Ascending aorta (tissue), 2 donors: ENCODE measurements around the gene SRP72. TPM values are rescaled to one million over a fixed set of nuclear protein-coding genes. Genes with fewer than 3 reads are reported as not detected.

Experiments used
- DNase-seq, 2 donors: peaks; one replicate each; pipeline ENCODE4 v3.0.0-alpha.2; 2019; ENCODE audit warnings: low spot score in 2 of 2
- H3K27ac ChIP-seq, 2 donors: fragments of 200-600 bp; sonication (generic); one replicate each; pipeline ENCODE4 v1.5.1; 2016 to 2017; ENCODE audit warnings: mild to moderate bottlenecking in 1 of 2
- H3K27me3 ChIP-seq: fragments of 200-600 bp; sonication (generic); one replicate; pipeline ENCODE4 v1.5.1; 2017
- H3K36me3 ChIP-seq, 2 donors: fragments of 200-600 bp; sonication (generic); one replicate each; pipeline ENCODE4 v1.5.1; 2016
- H3K4me1 ChIP-seq, 2 donors: fragments of 200-600 bp; sonication (generic); one replicate each; pipeline ENCODE4 v1.5.1; 2016 to 2017; ENCODE audit warnings: mild to moderate bottlenecking in 1 of 2
- H3K4me3 ChIP-seq, 2 donors: fragments of 200-600 bp; sonication (generic); one replicate each; pipeline ENCODE4 v1.5.1; 2016 to 2017; ENCODE audit warnings: mild to moderate bottlenecking in 1 of 2
- H3K9me3 ChIP-seq, 2 donors: fragments of 200-600 bp; sonication (generic); one replicate each; pipeline ENCODE4 v1.5.1; 2016
- CTCF ChIP-seq, 3 experiments: fragments of 200-600 bp in 2 of 3; fragments of 450-650 bp in 1 of 3; sonication (generic) in 2 of 3; IDR thresholded peaks; one replicate each; pipeline ENCODE4 v1.5.1; 2016 to 2019; ENCODE audit warnings: antibody characterized with exemption in 3 of 3, mild to moderate bottlenecking in 1 of 3, moderate library complexity in 1 of 3
- intact Hi-C: fragments of 100-400 bp; cut with DNase I; formaldehyde crosslinking; loops from one replicate; pipeline ENCODE4 v1.15.1; 2023
- total RNA-seq: library from RNA; depleted of rRNA; stranded (reverse); fragments of >200 nt; gene quantifications from one replicate; pipeline ENCODE4 v1.1.0, GENCODE V29; 2016

SRP72 gene
- total RNA-seq, 1 donor from 2014 or later, result 89.4 TPM

GRCh38 chr4:56505269-56506130 is 38.1 kb downstream of the SRP72 start, which contains the start of gene ARL9:
Gene ARL9, plus strand, starts transcription at chr4:56505791. Its CDS starts 72 bp downstream, at chr4:56505863.
- intact Hi-C loops, result loop anchor here (2.0 kb wide), 1 partner anchor 39 kb away; no protein-coding TSS in a partner anchor
- H3K9me3 ChIP-seq, result no peaks in the 10 kb centered on the region
- H3K36me3 ChIP-seq, result peaks cover 10 to 13% of the 10 kb centered on the region in 2 donors
- peaks cover 0 to 7% of the 10 kb centered on the region in 2 donors for H3K4me1 ChIP-seq
- peak in 1 of 2 donors; percentile 68 for DNase-seq
- H3K4me3 ChIP-seq, result peak within 1 kb of the TSS; percentile 57 to 82
- H3K27me3 ChIP-seq, result no peaks in the 10 kb centered on the region
- H3K27ac ChIP-seq, result peak within 1 kb of the TSS in 1 of 2 donors; percentile 26
- no peak for TF ChIP-seq CTCF (IDR thresholded peaks at IDR 0.05)

GRCh38 chr4:56511098-56511497 is 43.7 kb downstream of the SRP72 start:
- peaks cover 0 to 5% of the 10 kb centered on the region in 2 donors for H3K4me1 ChIP-seq
- intact Hi-C loops, result no loop called here
- H3K36me3 ChIP-seq, result no peaks in the 10 kb centered on the region
- no peaks in the 10 kb centered on the region for H3K27me3 ChIP-seq
- no peaks in the 10 kb centered on the region for H3K9me3 ChIP-seq
- H3K27ac ChIP-seq, result no peak overlapping the region
- no peak overlapping the region for H3K4me3 ChIP-seq
- TF ChIP-seq CTCF (IDR thresholded peaks at IDR 0.05), result no peak
- DNase-seq, result no peak

GRCh38 chr4:56512166-56512565 is 44.7 kb downstream of the SRP72 start:
- H3K27ac ChIP-seq, result no peak overlapping the region
- intact Hi-C loops, result no loop called here
- no peaks in the 10 kb centered on the region for H3K9me3 ChIP-seq
- no peak overlapping the region for H3K4me3 ChIP-seq
- H3K36me3 ChIP-seq, result no peaks in the 10 kb centered on the region
- no peaks in the 10 kb centered on the region for H3K4me1 ChIP-seq
- no peak for DNase-seq
- no peaks in the 10 kb centered on the region for H3K27me3 ChIP-seq
- TF ChIP-seq CTCF (IDR thresholded peaks at IDR 0.05), result no peak

- TF ChIP-seq CTCF (IDR thresholded peaks at IDR 0.05), result no peak
- no peaks in the 10 kb centered on the region for H3K27me3 ChIP-seq
- H3K9me3 ChIP-seq, result no peaks in the 10 kb centered on the region
- H3K4me3 ChIP-seq, result no peak overlapping the region
- H3K36me3 ChIP-seq, result no peaks in the 10 kb centered on the region
- intact Hi-C loops, result no loop called here
- no peak for DNase-seq
- no peaks in the 10 kb centered on the region for H3K4me1 ChIP-seq
- no peak overlapping the region for H3K27ac ChIP-seq
Measured at GRCh38 chr4:56513517-56513916, 46.1 kb downstream of the SRP72 start.

GRCh38 chr4:56530269-56531148 is 63.1 kb downstream of the SRP72 start:
- no peak overlapping the region for H3K27ac ChIP-seq
- intact Hi-C loops, result loop anchor here (1.0 to 5.0 kb wide), 5 partner anchors 14 to 678 kb away; partner anchors contain the start of genes AASDH, EXOC1, PPAT and REST
- peaks cover 0 to 7% of the 10 kb centered on the region in 2 donors for H3K4me1 ChIP-seq
- peak; percentile 48 to 93 for DNase-seq
- no peaks in the 10 kb centered on the region for H3K9me3 ChIP-seq
- no peaks in the 10 kb centered on the region for H3K27me3 ChIP-seq
- H3K4me3 ChIP-seq, result peak overlapping the region; percentile 55 to 63
- no peaks in the 10 kb centered on the region for H3K36me3 ChIP-seq
- no peak for TF ChIP-seq CTCF (IDR thresholded peaks at IDR 0.05)
